ENCODE data around the gene SPPL2B.
"Not testable (repeated sequence)": the region's sequence is repeated elsewhere in the genome, so short reads cannot be mapped to it uniquely, and the experiment has no call there.

The SPPL2B gene

DNA sequence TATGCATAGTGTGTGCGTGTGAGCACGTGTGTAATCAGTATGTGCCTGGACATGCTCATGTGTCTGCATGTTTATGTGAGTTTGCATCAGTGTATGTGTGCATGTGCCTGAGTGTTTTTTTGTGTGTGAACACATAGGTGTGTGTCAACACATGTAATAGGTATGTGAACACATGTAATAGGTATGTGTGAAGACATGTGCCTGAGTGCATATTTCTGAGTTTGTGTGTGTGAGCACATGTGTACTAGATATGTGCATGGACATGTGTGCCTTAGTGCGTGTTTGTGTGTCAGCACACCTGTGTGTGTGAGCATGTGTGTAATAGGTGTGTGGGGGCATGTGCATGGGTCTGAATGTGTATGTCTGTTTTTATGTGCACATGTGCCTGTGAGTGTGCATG lies 7.4 kb downstream of the SPPL2B start:
- no peak for DNase-seq (ENCODE audit: low read depth, low spot score)
- no peak overlapping the region for H3K27ac ChIP-seq

DNA sequence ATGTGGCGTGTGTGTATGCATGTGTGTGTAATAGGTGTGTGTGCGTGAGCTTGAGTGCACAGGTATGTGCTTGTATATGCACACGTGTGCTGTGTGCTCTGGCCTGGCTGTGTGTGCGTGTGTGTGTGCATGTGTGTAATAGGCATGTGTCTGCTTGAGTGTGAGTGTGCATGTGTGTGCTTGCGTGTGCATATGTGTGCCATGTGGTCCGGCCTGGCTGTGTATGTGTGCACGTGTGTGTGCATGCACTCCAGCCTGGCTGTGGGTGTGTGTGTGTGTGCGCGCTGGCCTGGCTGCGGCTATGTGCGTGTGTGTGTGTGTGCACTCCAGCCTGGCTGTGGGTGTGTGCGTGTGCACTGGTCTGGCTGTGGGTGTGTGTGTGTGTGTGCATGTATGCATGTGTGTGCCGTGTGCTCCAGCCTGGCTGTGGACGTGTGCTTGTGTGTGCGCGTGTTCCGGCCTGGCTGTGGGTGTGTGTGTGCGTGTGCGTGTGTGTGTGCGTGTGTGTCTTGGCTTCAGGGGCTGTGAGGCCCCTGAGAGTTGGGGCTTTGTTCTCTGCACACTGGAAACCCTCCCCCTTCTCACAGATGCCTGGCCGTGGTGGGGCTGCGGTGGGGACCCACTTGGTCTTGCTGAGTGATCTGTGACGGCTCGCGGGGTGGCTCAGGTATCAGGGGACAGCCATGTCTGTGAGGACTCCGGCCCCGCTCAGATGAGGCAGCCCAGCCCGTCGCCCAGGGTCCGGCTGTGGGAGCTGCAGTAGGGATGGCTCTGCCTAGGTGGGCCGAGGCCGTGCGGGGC lies 8.2 kb downstream of the SPPL2B start:
- DNase-seq (ENCODE audit: low read depth, low spot score) = no peak

DNA sequence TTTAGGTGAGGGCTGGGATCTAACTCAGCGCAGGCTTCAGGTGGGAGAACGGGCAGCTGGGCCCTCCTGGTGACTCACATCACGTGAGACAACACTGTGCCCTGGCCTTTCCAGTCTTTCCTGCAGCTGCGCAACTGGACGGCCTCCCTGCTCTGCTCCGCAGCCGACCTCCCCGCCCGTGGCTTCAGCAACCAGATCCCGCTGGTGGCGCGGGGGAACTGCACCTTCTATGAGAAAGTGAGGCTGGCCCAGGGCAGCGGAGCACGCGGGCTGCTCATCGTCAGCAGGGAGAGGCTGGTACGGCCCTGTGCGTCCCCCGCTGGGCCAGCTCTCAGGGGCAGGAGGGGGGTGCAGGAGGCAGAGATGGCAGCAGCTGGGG lies 8.8 kb downstream of the SPPL2B start:
- no peak for DNase-seq (ENCODE audit: low read depth, low spot score)
- H3K27ac ChIP-seq = no peak overlapping the region

More for the DNA sequence above, 8.2 kb downstream of the SPPL2B start:
- no peak overlapping the region for H3K27ac ChIP-seq

DNA sequence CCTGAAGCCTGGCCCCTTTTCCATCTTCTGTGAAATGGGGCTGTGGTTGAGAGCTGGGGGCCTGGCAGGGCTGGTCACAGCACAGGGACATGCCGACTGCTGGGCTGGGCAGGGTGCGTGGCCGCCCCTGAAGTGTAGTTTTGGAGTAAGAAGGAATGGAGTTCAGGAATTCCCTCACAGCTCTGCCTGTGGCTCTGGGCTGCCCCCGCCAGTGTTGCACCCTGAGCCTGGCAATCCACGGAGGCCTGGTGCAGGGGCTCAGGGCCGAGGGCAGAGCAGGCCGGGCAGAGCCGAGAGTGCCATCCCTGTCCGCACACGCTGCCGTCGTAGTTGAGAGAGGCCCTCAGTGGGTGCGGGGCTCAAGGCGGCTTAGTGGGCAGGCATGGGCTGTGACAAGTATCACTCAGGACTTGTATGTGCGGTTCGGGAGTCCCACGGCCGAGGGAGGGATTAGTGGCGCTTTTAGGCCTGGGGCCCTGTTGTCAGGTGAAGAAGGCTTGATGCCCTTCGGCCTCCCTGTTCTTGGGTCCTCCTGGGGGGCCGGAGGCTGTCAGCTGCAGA lies 9.7 kb downstream of the SPPL2B start:
- no peak overlapping the region for H3K27ac ChIP-seq
- no peak for DNase-seq (ENCODE audit: low read depth, low spot score)

DNA sequence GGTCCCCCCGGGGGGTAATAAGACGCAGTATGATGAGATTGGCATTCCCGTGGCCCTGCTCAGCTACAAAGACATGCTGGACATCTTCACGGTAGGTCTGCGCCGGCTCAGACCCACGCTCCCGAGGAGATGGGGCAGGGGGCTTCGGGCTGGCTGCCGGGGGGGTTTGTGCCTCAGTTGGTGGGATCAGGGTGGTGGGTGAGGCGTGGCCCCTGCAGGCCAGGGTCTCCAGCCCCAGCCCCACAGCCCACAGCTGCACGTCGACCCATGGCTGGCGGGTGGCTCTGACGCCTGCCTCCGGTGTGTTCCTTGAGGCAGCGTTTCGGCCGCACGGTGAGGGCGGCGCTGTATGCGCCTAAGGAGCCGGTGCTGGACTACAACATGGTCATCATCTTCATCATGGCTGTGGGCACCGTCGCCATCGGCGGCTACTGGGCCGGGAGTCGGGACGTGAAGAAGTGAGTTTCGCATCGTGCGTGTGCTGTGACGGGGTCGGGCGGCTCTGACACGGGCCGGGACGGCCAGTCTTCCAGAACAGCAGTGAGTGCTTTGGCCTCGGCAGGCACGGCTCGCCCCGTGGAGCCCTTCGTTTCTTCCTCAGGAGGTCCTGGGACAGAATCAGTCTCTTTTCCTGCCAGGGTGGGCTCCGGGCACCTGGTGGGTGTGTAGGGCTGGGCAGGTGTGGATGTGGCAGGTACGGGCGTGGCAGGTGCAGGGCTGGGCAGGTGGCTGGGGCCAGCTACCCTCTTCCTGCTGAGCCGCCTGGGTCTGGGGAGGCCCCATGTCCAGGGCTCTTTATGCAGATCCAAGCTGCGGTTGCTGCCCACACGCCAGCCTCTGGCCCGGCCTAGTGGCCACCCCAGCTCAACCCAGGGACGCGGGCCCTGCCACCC lies 10.5 kb downstream of the SPPL2B start:
- DNase-seq (ENCODE audit: low read depth, low spot score) = no peak
- H3K27ac ChIP-seq = no peak overlapping the region

DNA sequence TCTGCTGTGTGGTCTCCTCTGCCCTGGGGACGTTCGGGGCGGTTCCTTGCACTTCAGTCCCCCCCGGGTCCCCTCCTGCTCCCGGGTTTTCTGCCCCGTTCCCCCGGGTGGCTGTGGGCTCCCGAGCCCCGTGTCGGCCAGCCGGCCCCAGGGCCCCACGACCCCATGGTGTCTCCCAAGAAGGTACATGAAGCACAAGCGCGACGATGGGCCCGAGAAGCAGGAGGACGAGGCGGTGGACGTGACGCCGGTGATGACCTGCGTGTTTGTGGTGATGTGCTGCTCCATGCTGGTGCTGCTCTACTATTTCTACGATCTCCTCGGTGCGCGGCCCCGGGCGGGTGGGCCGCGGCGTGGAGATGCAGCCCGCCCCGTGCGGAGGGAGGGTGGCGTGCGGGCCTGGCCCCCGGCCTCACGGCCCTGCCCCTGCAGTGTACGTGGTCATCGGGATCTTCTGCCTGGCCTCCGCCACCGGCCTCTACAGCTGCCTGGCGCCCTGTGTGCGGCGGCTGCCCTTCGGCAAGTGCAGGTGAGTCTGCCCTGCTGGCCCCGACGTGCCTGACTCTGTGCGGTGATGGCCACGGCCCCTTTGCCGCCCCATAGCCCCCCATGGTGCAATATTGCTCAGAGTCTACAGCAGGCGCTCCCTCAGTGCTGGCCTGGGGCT lies 11.3 kb downstream of the SPPL2B start:
- DNase-seq (ENCODE audit: low read depth, low spot score) = no peak
- H3K27ac ChIP-seq = no peak overlapping the region

DNA sequence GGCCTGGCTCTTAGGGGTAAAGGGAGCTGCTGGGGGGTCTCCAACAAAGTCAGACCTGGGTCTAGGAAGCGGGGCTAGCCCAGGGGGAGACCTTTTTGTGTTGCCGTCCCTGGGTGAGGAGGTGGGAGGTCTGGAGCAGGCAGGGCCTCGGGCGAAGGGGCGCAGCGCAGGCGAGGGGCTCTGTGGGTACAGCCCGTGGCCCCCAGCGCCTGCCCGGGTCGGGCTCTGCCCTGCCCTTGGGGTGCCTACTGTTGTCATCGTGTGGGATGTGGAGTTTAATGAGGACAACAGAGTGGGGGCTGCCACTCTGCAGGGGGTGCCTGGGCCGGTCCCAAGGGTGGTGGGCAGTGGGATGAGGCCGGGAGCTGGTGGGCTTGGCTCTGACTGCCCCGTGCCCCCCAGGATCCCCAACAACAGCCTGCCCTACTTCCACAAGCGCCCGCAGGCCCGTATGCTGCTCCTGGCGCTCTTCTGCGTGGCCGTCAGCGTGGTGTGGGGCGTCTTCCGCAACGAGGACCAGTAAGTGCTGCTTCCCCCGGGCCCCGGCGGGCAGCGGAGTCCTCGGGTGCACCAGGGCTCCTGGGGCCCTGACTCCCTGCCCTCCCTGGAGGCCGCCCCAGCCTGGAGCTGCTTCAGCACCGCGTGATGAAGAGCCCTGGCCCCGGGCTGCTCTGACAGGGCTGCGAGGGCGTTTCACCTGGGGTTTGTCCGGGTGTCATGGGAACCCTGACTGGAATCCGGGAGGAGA lies 12.2 kb downstream of the SPPL2B start:
- DNase-seq (ENCODE audit: low read depth, low spot score) = no peak

DNA sequence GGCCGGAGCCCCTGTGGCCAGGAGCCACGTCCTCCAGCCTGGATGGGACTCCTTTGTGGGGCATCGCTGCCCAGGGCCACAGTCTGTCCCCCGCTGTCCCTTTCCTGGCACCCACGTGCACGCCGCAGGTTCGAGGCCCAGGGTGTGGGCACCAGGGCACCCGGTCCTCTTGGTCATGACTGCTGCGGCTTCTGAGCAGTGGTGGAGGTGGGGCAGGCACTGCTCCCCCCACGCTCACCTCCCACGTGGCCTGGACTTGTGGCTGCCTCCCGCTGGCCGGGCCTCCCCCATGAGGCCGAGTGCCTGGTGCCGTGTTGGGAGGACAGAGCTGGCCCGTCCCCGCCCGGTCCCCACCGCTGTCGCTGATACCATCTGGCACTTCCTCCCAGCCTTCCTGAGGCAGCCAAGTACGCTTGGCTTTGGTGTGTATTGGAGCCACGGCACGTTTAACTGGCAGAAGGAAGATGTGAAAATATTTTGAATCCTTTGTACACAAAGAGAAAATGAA lies 12.8 kb downstream of the SPPL2B start:
- no peak for DNase-seq (ENCODE audit: low read depth, low spot score)
- H3K27ac ChIP-seq = no peak overlapping the region

More for the DNA sequence above, 12.2 kb downstream of the SPPL2B start:
- no peak overlapping the region for H3K27ac ChIP-seq

DNA sequence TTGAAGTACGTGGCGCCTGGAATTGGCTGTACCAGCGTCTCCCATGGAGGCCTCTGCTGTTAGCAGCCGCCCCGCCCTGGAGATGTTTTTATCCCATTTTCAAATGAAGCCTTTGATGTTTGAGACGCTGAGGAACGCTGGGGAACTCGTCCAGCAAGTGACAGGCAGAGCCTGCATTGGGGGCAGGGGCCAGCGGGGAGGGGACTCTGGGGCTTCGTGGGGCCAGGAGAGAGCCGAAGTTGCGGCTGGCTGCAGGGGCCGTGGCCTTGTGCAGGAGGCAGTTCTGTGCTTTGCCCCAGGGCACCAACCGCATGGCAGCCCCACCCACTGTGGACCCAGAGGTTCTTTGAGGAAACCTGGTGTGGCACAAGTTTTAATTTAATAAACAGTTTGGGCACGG lies 13.5 kb downstream of the SPPL2B start:
- H3K27ac ChIP-seq = no peak overlapping the region

DNA sequence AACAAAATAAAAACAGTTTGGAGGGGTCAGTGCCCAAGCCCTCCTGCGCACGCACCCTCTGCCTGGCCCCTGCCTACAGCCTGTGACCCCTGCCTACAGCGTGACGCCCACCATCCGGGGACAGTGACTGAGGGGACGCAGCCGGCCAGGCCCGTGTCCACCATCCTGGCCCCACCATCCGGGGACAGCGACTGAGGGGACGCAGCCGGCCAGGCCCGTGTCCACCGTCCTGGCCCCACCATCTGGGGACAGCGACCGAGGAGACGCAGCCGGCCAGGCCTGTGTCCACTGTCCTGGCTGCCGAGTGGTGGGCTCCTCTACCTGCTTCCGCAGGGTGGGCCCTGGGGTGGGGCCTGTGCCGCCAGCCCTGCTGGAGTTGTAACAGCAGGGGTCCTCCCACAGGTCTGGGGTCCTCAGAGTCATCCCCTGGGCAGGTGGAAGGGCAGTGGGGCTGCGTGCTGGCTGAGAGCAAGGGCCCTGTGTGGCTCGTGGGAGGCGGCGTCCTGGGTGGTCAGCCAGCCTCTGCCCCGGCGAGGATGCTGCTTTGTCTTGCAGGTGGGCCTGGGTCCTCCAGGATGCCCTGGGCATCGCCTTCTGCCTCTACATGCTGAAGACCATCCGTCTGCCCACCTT lies 14.3 kb downstream of the SPPL2B start:
- H3K27ac ChIP-seq = no peak overlapping the region
- DNase-seq (ENCODE audit: low read depth, low spot score) = no peak

More for the DNA sequence above, 13.5 kb downstream of the SPPL2B start:
- no peak for DNase-seq (ENCODE audit: low read depth, low spot score)

DNA sequence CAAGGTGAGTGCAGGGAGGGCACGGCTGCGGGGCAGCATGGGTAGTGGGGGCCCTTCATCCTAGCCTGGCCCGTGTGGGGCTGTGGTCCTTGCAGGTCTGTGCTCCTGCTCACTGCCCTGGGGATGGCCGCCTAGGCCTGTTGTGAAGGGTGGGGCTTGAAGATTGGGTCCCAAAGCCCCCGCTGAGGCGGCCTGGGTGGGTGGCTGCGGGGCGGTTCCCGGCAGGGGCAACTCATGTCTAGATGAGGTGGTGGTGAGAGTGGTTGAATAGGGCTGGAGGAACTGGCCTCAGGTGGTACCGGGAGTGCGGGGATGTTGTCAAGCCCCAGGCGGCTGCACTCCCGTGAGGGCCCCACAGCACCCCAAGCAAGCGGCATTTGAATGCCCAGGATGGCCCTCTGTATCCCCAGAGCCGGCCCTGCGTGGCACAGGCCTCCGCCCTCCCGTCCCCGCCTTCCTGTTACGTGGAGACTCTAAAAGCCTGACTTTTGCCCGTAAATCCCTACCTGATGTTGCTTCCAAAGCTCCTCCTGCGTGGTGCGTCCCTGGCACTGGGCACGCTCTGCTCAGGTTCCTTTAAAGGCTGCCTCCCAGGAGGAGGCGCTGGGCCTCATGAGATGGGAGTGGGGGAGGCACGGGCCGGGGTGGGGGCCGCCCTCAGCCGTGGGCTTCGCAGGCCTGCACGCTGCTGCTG lies 15.0 kb downstream of the SPPL2B start:
- DNase-seq (ENCODE audit: low read depth, low spot score) = no peak
- H3K27ac ChIP-seq = no peak overlapping the region

DNA sequence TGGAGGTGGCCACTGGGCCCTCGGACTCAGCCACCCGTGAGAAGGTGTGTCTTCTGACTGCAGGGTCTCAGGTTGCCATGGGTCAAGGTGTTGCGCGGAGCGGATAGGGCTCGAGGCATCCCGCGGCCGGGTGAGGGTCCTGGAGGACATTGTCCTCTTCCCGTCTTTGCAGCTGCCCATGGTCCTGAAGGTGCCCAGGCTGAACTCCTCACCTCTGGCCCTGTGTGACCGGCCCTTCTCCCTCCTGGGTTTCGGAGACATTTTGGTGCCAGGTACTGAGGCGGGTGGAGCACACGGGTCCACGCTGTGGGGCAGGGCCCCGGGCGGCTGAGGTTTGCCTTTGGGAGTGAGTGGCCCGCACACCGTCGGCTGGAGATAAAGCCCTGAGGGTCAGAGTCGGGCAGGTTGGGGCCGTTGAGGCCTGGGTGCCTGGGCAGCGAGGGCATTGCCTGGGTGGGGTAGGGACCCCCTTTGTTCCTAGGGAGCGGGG lies 15.9 kb downstream of the SPPL2B start:
- DNase-seq (ENCODE audit: low read depth, low spot score) = no peak
- no peak overlapping the region for H3K27ac ChIP-seq

DNA sequence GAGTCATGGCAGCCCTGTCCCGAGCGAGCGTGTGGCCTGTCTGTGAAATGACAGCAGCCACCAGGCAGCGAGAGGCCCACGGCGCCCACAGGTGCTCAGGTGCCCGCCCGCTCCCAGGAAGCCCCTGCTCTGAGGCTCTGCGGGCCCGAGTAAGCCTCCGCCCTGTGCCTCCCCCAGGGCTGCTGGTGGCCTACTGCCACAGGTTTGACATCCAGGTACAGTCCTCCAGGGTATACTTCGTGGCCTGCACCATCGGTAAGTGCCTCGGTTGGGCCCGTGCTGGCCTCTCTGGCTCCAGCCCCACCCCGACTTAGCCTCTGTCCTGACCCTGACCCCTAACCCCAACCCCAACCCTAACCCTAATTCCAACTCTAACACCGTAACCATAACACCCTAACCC lies 16.6 kb downstream of the SPPL2B start:
- DNase-seq (ENCODE audit: low read depth, low spot score) = no peak
- H3K27ac ChIP-seq = no peak overlapping the region

DNA sequence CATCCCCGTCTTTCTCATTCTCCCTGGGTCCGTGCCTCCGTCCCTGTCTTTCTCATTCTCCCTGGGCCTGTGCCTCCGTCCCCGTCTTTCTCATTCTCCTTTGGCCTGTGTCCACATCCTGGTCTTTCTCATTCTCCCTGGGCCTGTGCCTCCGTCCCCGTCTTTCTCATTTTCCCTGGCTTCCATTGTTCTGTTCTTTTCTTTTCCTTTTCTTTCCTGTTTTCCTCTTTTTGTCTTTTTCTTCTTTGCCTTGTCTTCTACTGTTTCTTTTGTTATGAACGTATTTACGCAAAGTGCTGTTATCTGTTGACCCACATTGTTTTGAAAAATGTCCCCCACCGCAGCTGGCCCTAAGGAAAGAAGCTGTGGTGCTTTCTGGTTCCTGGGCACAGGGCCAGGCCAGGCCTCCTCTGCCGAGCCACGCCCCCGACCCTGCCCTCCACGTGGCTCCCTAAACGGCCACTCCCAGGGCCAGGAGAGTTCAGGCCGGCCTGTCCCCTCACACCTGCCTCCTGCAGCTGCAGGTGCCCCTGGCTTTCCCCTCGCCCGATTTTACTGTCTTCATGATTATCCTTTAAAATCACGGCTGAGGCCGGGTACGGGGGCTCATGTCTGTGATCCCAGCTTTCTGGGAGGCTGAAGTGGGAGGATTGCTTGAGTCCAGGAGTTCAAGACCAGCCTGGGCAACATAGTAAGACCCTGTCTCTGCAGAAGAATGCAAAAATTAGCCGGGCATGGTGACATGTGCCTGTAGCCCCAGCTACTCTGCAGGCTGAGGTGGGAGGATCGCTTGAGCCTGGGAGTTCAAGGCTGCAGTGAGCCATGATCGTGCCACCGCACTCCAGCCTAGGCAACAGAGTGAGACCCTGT lies 17.5 kb downstream of the SPPL2B start:
- no peak overlapping the region for H3K27ac ChIP-seq
- no peak for DNase-seq (ENCODE audit: low read depth, low spot score)

DNA sequence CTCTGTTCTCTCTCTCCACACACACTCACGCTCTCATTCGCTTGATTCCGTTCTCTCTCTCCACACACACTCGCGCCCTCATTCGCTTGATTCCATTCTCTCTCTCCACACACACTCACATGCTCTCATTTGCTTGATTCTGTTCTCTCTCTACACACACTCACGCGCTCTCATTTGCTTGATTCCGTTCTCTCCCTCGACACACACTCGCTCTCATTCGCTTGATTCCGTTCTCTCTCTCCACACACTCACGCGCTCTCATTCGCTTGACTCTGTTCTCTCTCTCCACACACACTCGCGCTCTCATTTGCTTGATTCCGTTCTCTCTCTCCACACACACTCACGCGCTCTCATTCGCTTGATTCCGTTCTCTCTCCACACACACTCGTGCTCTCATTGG lies 21.3 kb downstream of the SPPL2B start:
- H3K27ac ChIP-seq; DNase-seq (ENCODE audit: low read depth, low spot score): not testable (repeated sequence)

DNA sequence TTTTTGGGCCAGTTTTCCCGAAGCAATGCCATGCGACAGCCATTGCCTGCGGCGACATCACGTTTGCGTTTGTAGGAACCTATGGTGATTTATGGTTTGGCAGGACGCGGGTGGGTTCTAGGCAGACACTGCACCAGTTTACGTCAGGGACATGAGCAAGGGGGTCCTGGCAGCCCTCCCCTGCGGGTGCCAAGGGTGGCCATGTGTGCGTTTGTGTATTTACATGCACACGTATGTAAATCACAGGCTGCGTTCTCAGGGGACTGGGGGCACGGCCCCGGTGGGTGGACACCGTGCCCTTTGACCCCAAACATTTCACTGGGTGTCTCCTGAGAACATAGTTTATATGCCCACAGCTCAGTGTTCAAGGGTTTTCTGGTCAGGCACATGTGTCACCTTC lies 22.2 kb downstream of the SPPL2B start:
- DNase-seq (ENCODE audit: low read depth, low spot score) = no peak
- no peak overlapping the region for H3K27ac ChIP-seq

DNA sequence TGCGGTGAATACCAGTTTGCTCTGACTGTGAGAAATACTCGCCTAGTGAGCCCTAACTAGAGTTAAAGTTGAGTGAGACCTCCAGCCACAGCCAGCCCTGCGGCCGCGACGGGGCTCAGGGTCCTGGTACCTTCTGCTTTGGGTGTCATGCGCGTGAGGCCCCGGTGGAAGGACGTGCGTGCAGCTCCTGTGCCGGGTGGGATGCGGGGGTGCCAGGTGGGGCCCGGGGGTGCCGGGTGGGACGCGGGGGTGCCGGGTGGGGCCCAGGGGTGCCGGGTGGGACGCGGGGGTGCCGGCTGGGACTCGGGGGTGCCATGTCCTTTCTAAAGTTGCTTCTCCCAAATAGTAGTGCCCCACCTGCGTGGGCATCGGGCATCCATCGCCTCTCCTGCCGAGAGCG lies 23.1 kb downstream of the SPPL2B start:
- DNase-seq (ENCODE audit: low read depth, low spot score) = no peak
- H3K27ac ChIP-seq = no peak overlapping the region

DNA sequence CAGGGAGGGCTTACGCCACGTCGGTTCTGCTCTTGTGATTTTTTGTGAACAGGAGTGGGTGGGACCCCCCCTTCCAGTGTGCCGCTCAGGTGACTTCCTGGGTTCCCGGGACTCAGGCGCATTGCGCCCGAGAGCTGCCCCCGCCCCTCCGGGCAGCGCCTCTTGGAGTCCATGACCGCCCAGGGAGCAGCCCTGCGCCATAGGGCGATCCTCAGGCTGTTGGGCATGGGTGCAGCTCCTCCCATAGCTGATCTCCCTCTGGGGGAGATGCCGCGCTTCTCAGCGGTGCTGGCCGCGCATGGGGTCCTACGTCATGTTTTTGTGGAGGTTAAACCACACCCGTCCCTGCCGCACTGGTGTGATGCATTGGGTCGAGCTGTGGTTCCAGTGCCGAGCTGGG lies 23.6 kb downstream of the SPPL2B start:
- no peak overlapping the region for H3K27ac ChIP-seq
- DNase-seq (ENCODE audit: low read depth, low spot score) = no peak
